HepG2 (cell line): ENCODE measurements around the gene SLCO4A1. TPM values are rescaled to one million over a fixed set of nuclear protein-coding genes. Genes with fewer than 3 reads are reported as not detected.

Source experiments
- AGO2 ChIP-seq: fragments of 200-400 bp; formaldehyde crosslinking; optimal IDR thresholded peaks from 2 replicates; pipeline ENCODE3; 2017; ENCODE audit warnings: mild to moderate bottlenecking, low read depth, low read length, moderate library complexity
- BHLHE40 ChIP-seq: IDR thresholded peaks from 2 replicates; pipeline ENCODE4 v1.6.1; 2011; ENCODE audit warnings: low read length, improper control_type of control experiment
- FOXO1 ChIP-seq: sonication (generic); formaldehyde crosslinking; IDR thresholded peaks from 2 replicates; pipeline ENCODE4 v1.4.0; 2020; ENCODE audit warnings: missing genetic modification reagents
- IRF1 ChIP-seq: sonication (generic); formaldehyde crosslinking; IDR thresholded peaks from 2 replicates; pipeline ENCODE4 v1.4.0; 2020; ENCODE audit warnings: low read depth, mild to moderate bottlenecking, missing genetic modification reagents
- KLF13 ChIP-seq: sonication (generic); formaldehyde crosslinking; IDR thresholded peaks from 2 replicates; pipeline ENCODE4 v1.4.0; 2020; ENCODE audit warnings: mild to moderate bottlenecking, missing genetic modification reagents
- MBD4 ChIP-seq: IDR thresholded peaks from 2 replicates; pipeline ENCODE4 v1.6.1; 2012; ENCODE audit warnings: low read length, inconsistent platforms, borderline replicate concordance
- MEIS2 ChIP-seq: sonication (generic); formaldehyde crosslinking; IDR thresholded peaks from 2 replicates; pipeline ENCODE4 v1.9.0; 2021; ENCODE audit warnings: mild to moderate bottlenecking, missing genetic modification reagents
- MIER2 ChIP-seq: IDR thresholded peaks from 2 replicates; pipeline ENCODE4 v1.6.1; 2016; ENCODE audit warnings: missing biosample characterization, missing genetic modification reagents
- NFKB2 ChIP-seq: sonication (generic); formaldehyde crosslinking; IDR thresholded peaks from 2 replicates; pipeline ENCODE4 v1.4.0; 2020; ENCODE audit warnings: missing genetic modification reagents, borderline replicate concordance
- NR1H2 ChIP-seq: sonication (generic); formaldehyde crosslinking; IDR thresholded peaks from 2 replicates; pipeline ENCODE4 v1.8.1; 2022; ENCODE audit warnings: low read depth, missing genetic modification reagents, borderline replicate concordance
- RBFOX2 ChIP-seq: fragments of 200-400 bp; formaldehyde crosslinking; IDR thresholded peaks from 2 replicates; pipeline ENCODE4 v1.6.1; 2017; ENCODE audit warnings: low read depth, mild to moderate bottlenecking, low read length
- RFX3 ChIP-seq: IDR thresholded peaks from 2 replicates; pipeline ENCODE4 v1.6.1; 2016; ENCODE audit warnings: missing biosample characterization, missing genetic modification reagents
- STAG1 ChIP-seq: sonication (generic); formaldehyde crosslinking; IDR thresholded peaks from 2 replicates; pipeline ENCODE4 v1.4.0; 2020; ENCODE audit warnings: missing genetic modification reagents
- ZNF263 ChIP-seq: sonication (generic); formaldehyde crosslinking; IDR thresholded peaks from 2 replicates; pipeline ENCODE4 v1.4.0; 2020; ENCODE audit warnings: missing genetic modification reagents
- ZNF564 ChIP-seq: sonication (generic); formaldehyde crosslinking; IDR thresholded peaks from 2 replicates; pipeline ENCODE4 v1.8.1; 2023; ENCODE audit warnings: mild to moderate bottlenecking, missing genetic modification reagents
- ZNF607 ChIP-seq: sonication (generic); formaldehyde crosslinking; IDR thresholded peaks from 2 replicates; pipeline ENCODE4 v1.5.1; 2020; ENCODE audit warnings: missing genetic modification reagents, mild to moderate bottlenecking, borderline replicate concordance
- ZNF788 ChIP-seq: sonication (generic); formaldehyde crosslinking; IDR thresholded peaks from 2 replicates; pipeline ENCODE4 v1.5.0; 2020; ENCODE audit warnings: mild to moderate bottlenecking, missing genetic modification reagents, borderline replicate concordance
- polyA plus RNA-seq, 8 experiments: library from polyadenylated mRNA; depleted of rRNA in 3 of 8; stranded (reverse) in 7 of 8; unstranded in 1 of 8; fragments of >200 nt; fragmentation: Illumina TruSeq in 4 of 8; extraction: Trizol in 4 of 8; gene quantifications; 2 replicates each; pipeline versions ENCODE4 v1.2.1 to v1.2.3, GENCODE V29; 2011 to 2016; ENCODE audit warnings: low read depth in 4 of 8, missing spikeins in 1 of 8, mixed read lengths in 1 of 8; ENCODE audit not compliant: insufficient read depth in 1 of 8
- total RNA-seq, 5 experiments: library from RNA; depleted of rRNA; stranded (reverse); fragments of >200 nt; fragmentation: Illumina TruSeq; extraction: Trizol; gene quantifications; 2 replicates each; pipeline ENCODE4 v1.2.3, GENCODE V29; 2016; ENCODE audit warnings: low read depth in 1 of 5
- TF ChIP-seq, protein P1 (sequence below): IDR thresholded peaks from 2 replicates; pipeline ENCODE4 v1.6.1; 2016; ENCODE audit warnings: low read depth, missing genetic modification reagents, missing compliant biosample characterization
- TF ChIP-seq, protein P2 (sequence below): sonication (generic); formaldehyde crosslinking; IDR thresholded peaks from 2 replicates; pipeline ENCODE4 v1.5.0; 2020; ENCODE audit warnings: missing genetic modification reagents
- TF ChIP-seq, protein P3 (sequence below): sonication (generic); formaldehyde crosslinking; IDR thresholded peaks from 2 replicates; pipeline ENCODE4 v1.4.0; 2020; ENCODE audit warnings: mild to moderate bottlenecking, missing genetic modification reagents

Gene SLCO4A1
- total and polyA plus RNA-seq, 2 of the 13 experiments (the other 11 are each of a cell fraction or from before 2014, with no cell fraction given) = 55.5 to 112 TPM

DNA sequence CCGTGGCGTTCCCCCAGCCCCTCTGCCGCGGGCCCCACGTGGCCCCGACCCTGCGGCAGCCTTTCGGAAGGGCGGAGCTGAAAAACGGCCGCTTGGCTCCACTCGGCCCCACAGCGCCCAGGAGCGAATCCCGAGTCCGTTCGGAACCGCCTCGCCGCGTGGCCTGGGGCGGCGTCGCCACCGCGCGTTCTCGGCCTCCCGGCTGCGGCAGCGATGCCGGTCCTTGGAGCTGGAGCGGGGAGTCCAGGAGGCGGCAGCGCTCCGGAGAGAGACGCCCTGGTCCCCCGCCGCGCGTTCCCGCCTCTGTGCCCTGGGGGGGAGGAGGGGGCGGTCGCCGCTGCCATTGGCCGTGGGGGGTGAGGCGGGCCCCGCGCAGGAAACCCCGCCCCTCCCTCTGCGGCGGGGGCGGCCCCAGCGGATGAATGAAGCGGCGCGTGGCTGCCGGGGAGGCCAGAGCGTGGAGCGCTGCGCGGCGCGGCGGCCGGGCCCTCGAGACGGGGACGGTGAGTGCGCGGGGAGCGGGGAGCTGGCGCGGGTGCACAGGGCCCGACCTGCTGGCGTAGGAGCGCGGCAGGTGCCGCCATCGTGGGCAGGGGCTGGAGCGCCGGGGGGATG lies at the start of gene SLCO4A1 (continued):
- TF ChIP-seq, protein P1, sequence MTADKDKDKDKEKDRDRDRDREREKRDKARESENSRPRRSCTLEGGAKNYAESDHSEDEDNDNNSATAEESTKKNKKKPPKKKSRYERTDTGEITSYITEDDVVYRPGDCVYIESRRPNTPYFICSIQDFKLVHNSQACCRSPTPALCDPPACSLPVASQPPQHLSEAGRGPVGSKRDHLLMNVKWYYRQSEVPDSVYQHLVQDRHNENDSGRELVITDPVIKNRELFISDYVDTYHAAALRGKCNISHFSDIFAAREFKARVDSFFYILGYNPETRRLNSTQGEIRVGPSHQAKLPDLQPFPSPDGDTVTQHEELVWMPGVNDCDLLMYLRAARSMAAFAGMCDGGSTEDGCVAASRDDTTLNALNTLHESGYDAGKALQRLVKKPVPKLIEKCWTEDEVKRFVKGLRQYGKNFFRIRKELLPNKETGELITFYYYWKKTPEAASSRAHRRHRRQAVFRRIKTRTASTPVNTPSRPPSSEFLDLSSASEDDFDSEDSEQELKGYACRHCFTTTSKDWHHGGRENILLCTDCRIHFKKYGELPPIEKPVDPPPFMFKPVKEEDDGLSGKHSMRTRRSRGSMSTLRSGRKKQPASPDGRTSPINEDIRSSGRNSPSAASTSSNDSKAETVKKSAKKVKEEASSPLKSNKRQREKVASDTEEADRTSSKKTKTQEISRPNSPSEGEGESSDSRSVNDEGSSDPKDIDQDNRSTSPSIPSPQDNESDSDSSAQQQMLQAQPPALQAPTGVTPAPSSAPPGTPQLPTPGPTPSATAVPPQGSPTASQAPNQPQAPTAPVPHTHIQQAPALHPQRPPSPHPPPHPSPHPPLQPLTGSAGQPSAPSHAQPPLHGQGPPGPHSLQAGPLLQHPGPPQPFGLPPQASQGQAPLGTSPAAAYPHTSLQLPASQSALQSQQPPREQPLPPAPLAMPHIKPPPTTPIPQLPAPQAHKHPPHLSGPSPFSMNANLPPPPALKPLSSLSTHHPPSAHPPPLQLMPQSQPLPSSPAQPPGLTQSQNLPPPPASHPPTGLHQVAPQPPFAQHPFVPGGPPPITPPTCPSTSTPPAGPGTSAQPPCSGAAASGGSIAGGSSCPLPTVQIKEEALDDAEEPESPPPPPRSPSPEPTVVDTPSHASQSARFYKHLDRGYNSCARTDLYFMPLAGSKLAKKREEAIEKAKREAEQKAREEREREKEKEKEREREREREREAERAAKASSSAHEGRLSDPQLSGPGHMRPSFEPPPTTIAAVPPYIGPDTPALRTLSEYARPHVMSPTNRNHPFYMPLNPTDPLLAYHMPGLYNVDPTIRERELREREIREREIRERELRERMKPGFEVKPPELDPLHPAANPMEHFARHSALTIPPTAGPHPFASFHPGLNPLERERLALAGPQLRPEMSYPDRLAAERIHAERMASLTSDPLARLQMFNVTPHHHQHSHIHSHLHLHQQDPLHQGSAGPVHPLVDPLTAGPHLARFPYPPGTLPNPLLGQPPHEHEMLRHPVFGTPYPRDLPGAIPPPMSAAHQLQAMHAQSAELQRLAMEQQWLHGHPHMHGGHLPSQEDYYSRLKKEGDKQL (CRISPR knock-in tag) = no peak
- TF ChIP-seq FOXO1 (CRISPR knock-in tag) (peak; percentile 79; the same call in 1 of the 2 replicates), IRF1 (CRISPR knock-in tag) (no peak), MEIS2 (CRISPR knock-in tag) (peak; percentile 76), RFX3 (no peak; the same call in 1 of the 2 replicates), MIER2 (CRISPR knock-in tag) (peak; percentile 62; the same call in 1 of the 2 replicates), ZNF564 (CRISPR knock-in tag) (peak; percentile 27), NFKB2 (CRISPR knock-in tag) (peak; percentile 90), ZNF263 (CRISPR knock-in tag) (peak; percentile 33; the same call in 1 of the 2 replicates), KLF13 (CRISPR knock-in tag) (peak; percentile 53; the same call in 1 of the 2 replicates), STAG1 (CRISPR knock-in tag) (no peak), NR1H2 (CRISPR knock-in tag) (peak; percentile 14; the same call in 1 of the 2 replicates), ZNF607 (CRISPR knock-in tag) (no peak), BHLHE40 (0 out of 2 replicates have a peak, but pooled peaks have one; percentile 6), RBFOX2 (peak; percentile 91), ZNF788 (CRISPR knock-in tag) (peak; percentile 68), AGO2 (peak; percentile 77), MBD4 (no peak)
- TF ChIP-seq, protein P2, sequence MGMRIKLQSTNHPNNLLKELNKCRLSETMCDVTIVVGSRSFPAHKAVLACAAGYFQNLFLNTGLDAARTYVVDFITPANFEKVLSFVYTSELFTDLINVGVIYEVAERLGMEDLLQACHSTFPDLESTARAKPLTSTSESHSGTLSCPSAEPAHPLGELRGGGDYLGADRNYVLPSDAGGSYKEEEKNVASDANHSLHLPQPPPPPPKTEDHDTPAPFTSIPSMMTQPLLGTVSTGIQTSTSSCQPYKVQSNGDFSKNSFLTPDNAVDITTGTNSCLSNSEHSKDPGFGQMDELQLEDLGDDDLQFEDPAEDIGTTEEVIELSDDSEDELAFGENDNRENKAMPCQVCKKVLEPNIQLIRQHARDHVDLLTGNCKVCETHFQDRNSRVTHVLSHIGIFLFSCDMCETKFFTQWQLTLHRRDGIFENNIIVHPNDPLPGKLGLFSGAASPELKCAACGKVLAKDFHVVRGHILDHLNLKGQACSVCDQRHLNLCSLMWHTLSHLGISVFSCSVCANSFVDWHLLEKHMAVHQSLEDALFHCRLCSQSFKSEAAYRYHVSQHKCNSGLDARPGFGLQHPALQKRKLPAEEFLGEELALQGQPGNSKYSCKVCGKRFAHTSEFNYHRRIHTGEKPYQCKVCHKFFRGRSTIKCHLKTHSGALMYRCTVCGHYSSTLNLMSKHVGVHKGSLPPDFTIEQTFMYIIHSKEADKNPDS (CRISPR knock-in tag) = no peak
- TF ChIP-seq, protein P3, sequence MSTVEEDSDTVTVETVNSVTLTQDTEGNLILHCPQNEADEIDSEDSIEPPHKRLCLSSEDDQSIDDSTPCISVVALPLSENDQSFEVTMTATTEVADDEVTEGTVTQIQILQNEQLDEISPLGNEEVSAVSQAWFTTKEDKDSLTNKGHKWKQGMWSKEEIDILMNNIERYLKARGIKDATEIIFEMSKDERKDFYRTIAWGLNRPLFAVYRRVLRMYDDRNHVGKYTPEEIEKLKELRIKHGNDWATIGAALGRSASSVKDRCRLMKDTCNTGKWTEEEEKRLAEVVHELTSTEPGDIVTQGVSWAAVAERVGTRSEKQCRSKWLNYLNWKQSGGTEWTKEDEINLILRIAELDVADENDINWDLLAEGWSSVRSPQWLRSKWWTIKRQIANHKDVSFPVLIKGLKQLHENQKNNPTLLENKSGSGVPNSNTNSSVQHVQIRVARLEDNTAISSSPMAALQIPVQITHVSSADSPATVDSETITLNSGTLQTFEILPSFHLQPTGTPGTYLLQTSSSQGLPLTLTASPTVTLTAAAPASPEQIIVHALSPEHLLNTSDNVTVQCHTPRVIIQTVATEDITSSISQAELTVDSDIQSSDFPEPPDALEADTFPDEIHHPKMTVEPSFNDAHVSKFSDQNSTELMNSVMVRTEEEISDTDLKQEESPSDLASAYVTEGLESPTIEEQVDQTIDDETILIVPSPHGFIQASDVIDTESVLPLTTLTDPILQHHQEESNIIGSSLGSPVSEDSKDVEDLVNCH = peak; percentile 84; the same call in 1 of the 2 replicates
